Keratinocyte (primary cell): Measurements from ENCODE around the gene ADIPOR1.

ENCODE experiments used
- EZH2 ChIP-seq: IDR thresholded peaks from one replicate; pipeline ENCODE4 v1.6.1; 2012; ENCODE audit warnings: inconsistent platforms, mild to moderate bottlenecking, low read length, moderate library complexity
- TF ChIP-seq, protein P1 (sequence below), 3 experiments: IDR thresholded peaks in 1 of 3; conservative IDR thresholded peaks in 1 of 3; optimal IDR thresholded peaks in 1 of 3; 2 replicates in 2 of 3; 3 replicates in 1 of 3; pipeline versions ENCODE3 to v1.5.1; 2011; ENCODE audit warnings: low read length in 3 of 3, mild to moderate bottlenecking in 3 of 3, moderate library complexity in 2 of 3, control low read depth in 1 of 3, inconsistent platforms in 1 of 3; ENCODE audit not compliant: insufficient read depth in 2 of 3; ENCODE audit errors: extremely low read depth in 1 of 3

GRCh38 chr1:202967684-202968281 is 9.7 kb upstream of the ADIPOR1 start:
- TF ChIP-seq EZH2: no peak
- TF ChIP-seq, protein P1, sequence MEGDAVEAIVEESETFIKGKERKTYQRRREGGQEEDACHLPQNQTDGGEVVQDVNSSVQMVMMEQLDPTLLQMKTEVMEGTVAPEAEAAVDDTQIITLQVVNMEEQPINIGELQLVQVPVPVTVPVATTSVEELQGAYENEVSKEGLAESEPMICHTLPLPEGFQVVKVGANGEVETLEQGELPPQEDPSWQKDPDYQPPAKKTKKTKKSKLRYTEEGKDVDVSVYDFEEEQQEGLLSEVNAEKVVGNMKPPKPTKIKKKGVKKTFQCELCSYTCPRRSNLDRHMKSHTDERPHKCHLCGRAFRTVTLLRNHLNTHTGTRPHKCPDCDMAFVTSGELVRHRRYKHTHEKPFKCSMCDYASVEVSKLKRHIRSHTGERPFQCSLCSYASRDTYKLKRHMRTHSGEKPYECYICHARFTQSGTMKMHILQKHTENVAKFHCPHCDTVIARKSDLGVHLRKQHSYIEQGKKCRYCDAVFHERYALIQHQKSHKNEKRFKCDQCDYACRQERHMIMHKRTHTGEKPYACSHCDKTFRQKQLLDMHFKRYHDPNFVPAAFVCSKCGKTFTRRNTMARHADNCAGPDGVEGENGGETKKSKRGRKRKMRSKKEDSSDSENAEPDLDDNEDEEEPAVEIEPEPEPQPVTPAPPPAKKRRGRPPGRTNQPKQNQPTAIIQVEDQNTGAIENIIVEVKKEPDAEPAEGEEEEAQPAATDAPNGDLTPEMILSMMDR (optimal IDR thresholded peaks at IDR 0.05 in 1 of 3, IDR thresholded peaks at IDR 0.05 in 1 of 3, conservative IDR thresholded peaks at IDR 0.05 in 1 of 3; ENCODE audit: extremely low read depth in 1 of 3, insufficient read depth in 2 of 3, low read length in 3 of 3): no peak
